K562 (cell line): ENCODE measurements around the gene PLXDC2. TPM values are rescaled to one million over a fixed set of nuclear protein-coding genes. Genes with fewer than 3 reads are reported as not detected.

Source experiments
- ATAC-seq: fragments of 200-7000 bp; cut with Tn5 transposase; 3 replicates; pipeline ENCODE4 v1.9.1; 2020; ENCODE audit warnings: moderate library complexity
- BruUV-seq: library from RNA; stranded (reverse); fragments of 400-500 nt; replicated peaks from 2 replicates; lab custom pipeline; 2021; lab: Mats Ljungman, UMichigan
- CTCF ChIA-PET: fragments of 300-600 bp; formaldehyde crosslinking; extraction: SDS; loops from one replicate; lab custom pipeline; 2021; ENCODE audit warnings: low intra/inter-chr PET ratio; lab: Yijun Ruan, JAX
- POLR2A ChIA-PET: fragments of 300-600, 350-650 bp; sonication (Branson Sonifier 250); formaldehyde crosslinking; extraction: SDS; loops from one replicate; lab custom pipeline; 2021; ENCODE audit warnings: antibody characterized with exemption, inconsistent platforms; lab: Yijun Ruan, JAX
- DNase-seq, 4 experiments: peaks; one replicate each; pipeline versions ENCODE4 v3.0.0 to v3.0.0-alpha.2; 2011 to 2018; ENCODE audit warnings: low spot score in 3 of 4, mixed read lengths in 3 of 4; ENCODE audit errors: extremely low read depth in 1 of 4
- FAIRE-seq: peaks from 2 replicates; lab custom pipeline; 2011; peaks lifted over from hg19 to GRCh38; lab: Jason Lieb, UNC
- H2AFZ ChIP-seq: 2 replicates; pipeline ENCODE4 v1.6.0; 2011; ENCODE audit warnings: low read depth, low read length, control low read depth, inconsistent platforms
- H3K27ac ChIP-seq: fragments of 200-600 bp; 3 replicates; pipeline ENCODE4 v1.8.0; 2011; ENCODE audit warnings: low read depth, mild to moderate bottlenecking, control low read depth, inconsistent platforms, low read length, moderate library complexity, mixed read lengths; ENCODE audit errors: extremely low read depth
- H3K27me3 ChIP-seq, 2 experiments: fragments of 300-600 bp in 1 of 2; 2 replicates in 1 of 2; 3 replicates in 1 of 2; pipeline versions ENCODE4 v1.6.0 to v1.8.0; 2011; ENCODE audit warnings: inconsistent platforms in 2 of 2, low read length in 2 of 2, mild to moderate bottlenecking in 1 of 2, mixed read lengths in 1 of 2, moderate library complexity in 1 of 2; ENCODE audit not compliant: control insufficient read depth in 2 of 2, insufficient read depth in 2 of 2
- H3K36me3 ChIP-seq: fragments of 300-600 bp; 3 replicates; pipeline ENCODE4 v1.8.0; 2011; ENCODE audit warnings: mild to moderate bottlenecking, low read length, inconsistent platforms; ENCODE audit not compliant: control insufficient read depth, insufficient read depth
- H3K4me1 ChIP-seq, 2 experiments: fragments of 200-600 bp in 1 of 2; replicated peaks in 1 of 2; 2 replicates in 1 of 2; 3 replicates in 1 of 2; pipeline versions ENCODE4 v1.5.1 to v1.8.0; 2011; ENCODE audit warnings: inconsistent platforms in 2 of 2, low read length in 2 of 2, mild to moderate bottlenecking in 1 of 2, mixed read lengths in 1 of 2, moderate library complexity in 1 of 2; ENCODE audit not compliant: control insufficient read depth in 2 of 2, insufficient read depth in 2 of 2
- H3K4me2 ChIP-seq: 2 replicates; pipeline ENCODE4 v1.6.1; 2011; ENCODE audit warnings: low read length, control low read depth, inconsistent platforms, mixed read lengths; ENCODE audit not compliant: insufficient read depth
- H3K4me3 ChIP-seq: fragments of 200-600 bp; sonication (generic), shearing (Covaris generic); 2 replicates; pipeline ENCODE4 v1.5.1; 2016; ENCODE audit warnings: control low read depth, inconsistent platforms
- H3K79me2 ChIP-seq: fragments of 200-600 bp; 3 replicates; pipeline ENCODE4 v1.8.0; 2011; ENCODE audit warnings: low read length, inconsistent platforms; ENCODE audit not compliant: control insufficient read depth, insufficient read depth
- H3K9ac ChIP-seq, 2 experiments: 2 replicates each; pipeline versions ENCODE4 v1.6.0 to v1.6.1; 2011; ENCODE audit warnings: low read depth in 2 of 2, low read length in 2 of 2, control low read depth in 1 of 2, inconsistent platforms in 1 of 2, mild to moderate bottlenecking in 1 of 2, mixed read lengths in 1 of 2; ENCODE audit not compliant: insufficient read depth in 1 of 2
- H3K9me1 ChIP-seq: one replicate; pipeline ENCODE4 v1.6.0; 2011; ENCODE audit warnings: inconsistent platforms, mild to moderate bottlenecking, low read length, moderate library complexity; ENCODE audit not compliant: control insufficient read depth, insufficient read depth
- H3K9me3 ChIP-seq: replicated peaks from 2 replicates; pipeline ENCODE4 v1.5.1; 2011; ENCODE audit warnings: low read depth, low read length, inconsistent platforms; ENCODE audit not compliant: control insufficient read depth, insufficient read depth
- H4K20me1 ChIP-seq: replicated peaks from 2 replicates; pipeline ENCODE4 v1.6.1; 2011; ENCODE audit warnings: low read length, inconsistent platforms, mixed read lengths; ENCODE audit not compliant: control insufficient read depth, insufficient read depth
- ARID1B ChIP-seq: fragments of 450-650 bp; IDR thresholded peaks from 2 replicates; pipeline ENCODE4 v1.6.1; 2016; ENCODE audit warnings: antibody characterized with exemption, mild to moderate bottlenecking, inconsistent platforms
- BCLAF1 ChIP-seq, 2 experiments: fragments of 450-650 bp in 1 of 2; IDR thresholded peaks; 2 replicates each; pipeline ENCODE4 v1.6.1; 2011 to 2017; ENCODE audit warnings: low read depth in 2 of 2, antibody characterized with exemption in 1 of 2, borderline replicate concordance in 1 of 2, low read length in 1 of 2, mild to moderate bottlenecking in 1 of 2, mixed read lengths in 1 of 2; ENCODE audit not compliant: control insufficient read depth in 1 of 2
- CAMTA2 ChIP-seq: fragments of 250-450 bp; sonication (Bioruptor Pico); conservative IDR thresholded peaks from 2 replicates; pipeline ENCODE4 v1.5.1; 2022
- CEBPB ChIP-seq: fragments of 450-650 bp; IDR thresholded peaks from 2 replicates; pipeline ENCODE4 v1.6.1; 2016; ENCODE audit warnings: missing genetic modification characterization, missing compliant biosample characterization
- ETS1 ChIP-seq: conservative IDR thresholded peaks from 2 replicates; pipeline ENCODE4 v1.6.1; 2011; ENCODE audit warnings: low read depth, mild to moderate bottlenecking, low read length; ENCODE audit not compliant: control insufficient read depth
- HDGF ChIP-seq: fragments of 450-650 bp; IDR thresholded peaks from 2 replicates; pipeline ENCODE4 v1.6.1; 2016
- PPARD ChIP-seq: fragments of 250-450 bp; sonication (Bioruptor Pico); IDR thresholded peaks from 2 replicates; pipeline ENCODE4 v1.8.0; 2022; ENCODE audit warnings: inconsistent platforms, mild to moderate bottlenecking, moderate library complexity
- RNF219 ChIP-seq: fragments of 250-450 bp; sonication (Bioruptor Pico); IDR thresholded peaks from 2 replicates; pipeline ENCODE4 v1.5.0; 2022; ENCODE audit warnings: mild to moderate bottlenecking
- SMARCB1 ChIP-seq: IDR thresholded peaks from 2 replicates; pipeline ENCODE4 v1.6.1; 2011; ENCODE audit warnings: improper control_type of control experiment, low read depth; ENCODE audit not compliant: insufficient read length
- SREBF1 ChIP-seq: fragments of 150-350 bp; IDR thresholded peaks from 2 replicates; pipeline ENCODE4 v1.6.1; 2014; ENCODE audit warnings: antibody characterized with exemption, low read depth, low read length, borderline replicate concordance
- SRSF9 ChIP-seq: fragments of 200-400 bp; formaldehyde crosslinking; IDR thresholded peaks from 2 replicates; pipeline ENCODE4 v1.6.1; 2017; ENCODE audit warnings: low read depth, low read length, borderline replicate concordance
- TBL1XR1 ChIP-seq, 2 experiments: IDR thresholded peaks; 2 replicates each; pipeline ENCODE4 v1.6.1; 2012; ENCODE audit warnings: improper control_type of control experiment in 2 of 2, low read length in 2 of 2, mild to moderate bottlenecking in 1 of 2
- TFE3 ChIP-seq: fragments of 450-650 bp; formaldehyde crosslinking; IDR thresholded peaks from 2 replicates; pipeline ENCODE4 v1.4.0; 2020; ENCODE audit warnings: mild to moderate bottlenecking, mixed read lengths
- ZEB2 ChIP-seq: fragments of 450-650 bp; IDR thresholded peaks from 2 replicates; pipeline ENCODE4 v1.6.1; 2016
- ZNF445 ChIP-seq: fragments of 250-450 bp; sonication (Bioruptor Pico); IDR thresholded peaks from 2 replicates; pipeline ENCODE4 v1.4.0; 2020; ENCODE audit warnings: low read depth, mild to moderate bottlenecking, moderate library complexity
- ZNF696 ChIP-seq: fragments of 250-450 bp; sonication (Bioruptor Pico); conservative IDR thresholded peaks from 2 replicates; pipeline ENCODE4 v1.4.0; 2020; ENCODE audit warnings: mild to moderate bottlenecking, moderate library complexity
- WGBS: fragments of 100-300 bp; shearing (Covaris generic); methylation state at CpG from one replicate; pipeline ENCODE4 v1.1.6; 2016; ENCODE audit warnings: low coverage, mixed read lengths; ENCODE audit not compliant: insufficient coverage; ENCODE audit errors: missing lambda C conversion rate; 5-methylcytosine and 5-hydroxymethylcytosine counted together
- in situ Hi-C: fragments of 300-500 bp; cut with MboI; formaldehyde crosslinking; loops from 4 replicates; pipeline ENCODE4 v1.15.0; 2018; ENCODE audit warnings: inconsistent platforms, mixed read lengths
- intact Hi-C: fragments of 100-400 bp; cut with micrococcal nuclease; formaldehyde crosslinking; loops from 2 replicates; pipeline ENCODE4 v1.14.2; 2022
- polyA plus RNA-seq, 8 experiments: library from polyadenylated mRNA; depleted of rRNA in 4 of 8; stranded (reverse) in 5 of 8; unstranded in 3 of 8; fragments of >200 nt; fragmentation: Nextera tagmentation in 2 of 8; fragmentation: Illumina TruSeq in 1 of 8; extraction: Ambion mirVana in 2 of 8; extraction: Trizol in 1 of 8; gene quantifications; 2 replicates each; pipeline versions ENCODE4 v1.2.1 to v1.2.3, GENCODE V29; 2011 to 2014; ENCODE audit warnings: inconsistent platforms in 1 of 8, missing spikeins in 1 of 8
- total RNA-seq, 7 experiments: library from RNA; depleted of rRNA in 6 of 7; stranded (reverse); fragments of >200 nt in 6 of 7; fragmentation: Illumina TruSeq in 2 of 7; extraction: Trizol in 2 of 7; gene quantifications; 2 replicates each; pipeline versions ENCODE4 v1.2.1 to v1.2.3, GENCODE V29; 2011 to 2021; ENCODE audit warnings: low replicate concordance in 1 of 7

Gene PLXDC2
- total and polyA plus RNA-seq, 9 of the 15 experiments (the other 6 are each of a cell fraction or from before 2014, with no cell fraction given), result 0.01 to 0.33 (median 0.10) TPM; not detected in 3

- H3K4me2 ChIP-seq, result no peak overlapping the region
- intact Hi-C loops (no loop called here), in situ Hi-C loops (no loop called here)
- no peak overlapping the region for H2AFZ ChIP-seq
- no peaks in the 10 kb centered on the region for H3K27me3 ChIP-seq
- ATAC-seq (no peak), DNase-seq (no peak), FAIRE-seq (no peak)
- H3K9me1 ChIP-seq, result no peaks in the 10 kb centered on the region
- H3K9me3 ChIP-seq, result no peaks in the 10 kb centered on the region
- no peaks in the 10 kb centered on the region for H3K79me2 ChIP-seq
- ChIA-PET CTCF (no interaction called here), POLR2A (no interaction called here)
- no peak overlapping the region for H3K27ac ChIP-seq
- H3K4me3 ChIP-seq, result no peak overlapping the region
- no TSS peak for BruUV-seq
- no peak overlapping the region for H3K9ac ChIP-seq
- whole genome bisulfite sequencing, result 0% methylated on average over 1 of the region's 1 CpG
- H4K20me1 ChIP-seq, result no peaks in the 10 kb centered on the region
- H3K36me3 ChIP-seq, result no peaks in the 10 kb centered on the region
- no peaks in the 10 kb centered on the region for H3K4me1 ChIP-seq
- TF ChIP-seq HDGF (no peak), TBL1XR1 (IDR thresholded peaks at IDR 0.05; ENCODE audit: low read length in 2 of 2) (no peak), ZNF696 (no peak), PPARD (no peak), TFE3 (no peak), ETS1 (no peak), CAMTA2 (CRISPR knock-in tag) (no peak), SRSF9 (no peak), ZEB2 (no peak), BCLAF1 (IDR thresholded peaks at IDR 0.05; ENCODE audit: borderline replicate concordance in 1 of 2, control insufficient read depth in 1 of 2, low read depth in 2 of 2, low read length in 1 of 2) (no peak), SREBF1 (no peak), SMARCB1 (no peak), ARID1B (no peak), RNF219 (no peak), CEBPB (no peak), ZNF445 (no peak)
These were observed 341.1 kb downstream of the PLXDC2 start for GRCh38 chr10:20157314-20157713.
